Coronary artery (tissue), 2 donors: ENCODE measurements around the gene CEBPB.
"Not testable (repeated sequence)": the region's sequence is repeated elsewhere in the genome, so short reads cannot be mapped to it uniquely, and the experiment has no call there.

Source experiments
- DNase-seq: peaks from one replicate; pipeline ENCODE4 v3.0.0-alpha.2; 2017; ENCODE audit warnings: low spot score
- H3K27ac ChIP-seq, 2 donors: fragments of 200-600 bp; sonication (generic); one replicate each; pipeline ENCODE4 v1.5.1; 2016 to 2019
- H3K4me3 ChIP-seq: fragments of 200-600 bp; sonication (generic); 2 replicates; pipeline ENCODE4 v1.5.1; 2016; ENCODE audit warnings: mild to moderate bottlenecking, moderate library complexity
- CTCF ChIP-seq: fragments of 200-600 bp; sonication (generic); IDR thresholded peaks from one replicate; pipeline ENCODE4 v1.5.1; 2019; ENCODE audit warnings: antibody characterized with exemption

Gene CEBPB

GRCh38 chr20:50198716-50199115 is 8.1 kb downstream of the CEBPB start:
- H3K4me3 ChIP-seq: no peak overlapping the region
- DNase-seq: no peak
- H3K27ac ChIP-seq: peak overlapping the region; percentile 2 to 30
- TF ChIP-seq CTCF: no peak

- H3K27ac ChIP-seq: no peak overlapping the region
- DNase-seq: no peak
- TF ChIP-seq CTCF: no peak
- no peak overlapping the region for H3K4me3 ChIP-seq
Observed at GRCh38 chr20:50199703-50200102, 9.1 kb downstream of the CEBPB start.

GRCh38 chr20:50200482-50201104 is 10.0 kb downstream of the CEBPB start:
- TF ChIP-seq CTCF: no peak
- H3K27ac ChIP-seq: no peak overlapping the region
- H3K4me3 ChIP-seq: no peak overlapping the region
- no peak for DNase-seq

- H3K27ac ChIP-seq, DNase-seq, H3K4me3 ChIP-seq: not testable (repeated sequence)
Observed at GRCh38 chr20:50201710-50202109, 11.1 kb downstream of the CEBPB start.

GRCh38 chr20:50202677-50203076 is 12.0 kb downstream of the CEBPB start:
- H3K27ac ChIP-seq: no peak overlapping the region
- H3K4me3 ChIP-seq: no peak overlapping the region
- no peak for TF ChIP-seq CTCF
- DNase-seq: no peak

- no peak for TF ChIP-seq CTCF
- no peak for DNase-seq
- Histone ChIP-seq H3K4me3 (no peak overlapping the region), H3K27ac (no peak overlapping the region)
Observed at GRCh38 chr20:50203951-50204937, 13.6 kb downstream of the CEBPB start.

- DNase-seq: no peak
- no peak overlapping the region for H3K4me3 ChIP-seq
- H3K27ac ChIP-seq: no peak overlapping the region
- no peak for TF ChIP-seq CTCF
Observed at GRCh38 chr20:50207026-50207425, 16.4 kb downstream of the CEBPB start.
